OCI-LY3 (cell line): ENCODE data around the gene FAM72A.
"Not testable (repeated sequence)": the region's sequence is repeated elsewhere in the genome, so short reads cannot be mapped to it uniquely, and the experiment has no call there.

ENCODE experiments used
- H2AFZ ChIP-seq: fragments of 200-600, 300-600 bp; shearing (Covaris generic); 2 replicates; pipeline ENCODE4 v1.6.0; 2014; ENCODE audit warnings: antibody characterized with exemption, low read depth, low read length
- H3K27ac ChIP-seq: fragments of 200-600, 300-600 bp; sonication (generic); 2 replicates; pipeline ENCODE4 v1.5.1; 2014; ENCODE audit warnings: mild to moderate bottlenecking, low read length, moderate library complexity, mixed read lengths
- H3K27me3 ChIP-seq: fragments of 200-600, 300-600 bp; sonication (generic); 2 replicates; pipeline ENCODE4 v1.6.1; 2014; ENCODE audit warnings: low read depth, low read length, mixed read lengths
- H3K36me3 ChIP-seq: fragments of 200-600, 300-600 bp; sonication (generic); replicated peaks from 2 replicates; pipeline ENCODE3; 2014; ENCODE audit warnings: low read depth, low read length, mixed read lengths
- H3K4me1 ChIP-seq: fragments of 300-600, 200-600 bp; sonication (generic); 2 replicates; pipeline ENCODE4 v1.6.1; 2014; ENCODE audit warnings: low read length, mixed read lengths
- H3K4me2 ChIP-seq: fragments of 200-600, 300-600 bp; sonication (generic); 2 replicates; pipeline ENCODE4 v1.6.1; 2014; ENCODE audit warnings: low read length, mixed read lengths
- H3K4me3 ChIP-seq: fragments of 300-600, 200-600 bp; sonication (generic); 2 replicates; pipeline ENCODE4 v1.5.1; 2014; ENCODE audit warnings: antibody characterized with exemption, mild to moderate bottlenecking, low read length, moderate library complexity
- H3K79me2 ChIP-seq: fragments of 300-600, 200-600 bp; shearing (Covaris generic); 2 replicates; pipeline ENCODE4 v1.6.1; 2014; ENCODE audit warnings: mild to moderate bottlenecking, low read length, mixed read lengths
- H3K9ac ChIP-seq: fragments of 300-600, 200-600 bp; shearing (Covaris generic); 2 replicates; pipeline ENCODE4 v1.6.0; 2014; ENCODE audit warnings: mild to moderate bottlenecking, low read length, moderate library complexity
- H3K9me3 ChIP-seq: fragments of 200-600, 300-600 bp; shearing (Covaris generic); 2 replicates; pipeline ENCODE4 v1.6.1; 2014; ENCODE audit warnings: low read length, mixed read lengths; ENCODE audit not compliant: insufficient read depth
- H4K20me1 ChIP-seq: fragments of 200-600, 300-600 bp; sonication (generic); 2 replicates; pipeline ENCODE4 v1.6.1; 2016; ENCODE audit warnings: low read length, mixed read lengths; ENCODE audit not compliant: insufficient read depth

The FAM72A gene

DNA sequence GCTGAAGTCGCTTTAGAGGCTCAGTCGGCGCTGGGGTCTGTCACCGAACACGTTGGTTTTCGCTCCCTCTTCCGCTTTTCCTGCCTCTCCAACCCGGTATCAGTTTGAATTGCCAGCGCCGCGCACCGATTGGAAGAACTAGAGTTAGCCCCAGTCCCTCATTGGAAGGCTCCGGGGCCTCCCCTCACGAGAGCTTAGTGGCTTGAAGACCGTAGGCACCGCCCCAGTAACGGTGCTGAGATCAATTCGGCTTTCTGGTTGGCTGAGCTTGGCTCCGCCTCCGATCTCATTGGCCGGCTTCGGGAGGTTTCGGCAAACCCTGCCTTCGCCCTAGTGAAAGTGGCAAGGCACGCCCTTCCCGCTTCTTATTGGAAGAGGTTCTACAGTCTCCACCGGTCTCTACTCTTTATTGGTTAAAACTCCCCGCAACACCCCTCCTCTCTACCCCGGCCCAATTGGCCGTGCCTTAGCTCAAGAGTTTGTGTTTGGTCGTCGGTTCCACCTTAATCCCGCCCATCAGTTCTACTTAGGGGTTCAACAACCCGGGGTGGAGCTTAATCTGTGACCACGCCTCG, at the start of gene FAM72A:
Gene FAM72A, minus strand, starts transcription at position 51 of the 575 bp plus-strand sequence. CDS start 814 bp downstream, outside the sequence.
- not testable (repeated sequence) for H2AFZ ChIP-seq, H3K79me2 ChIP-seq, H3K4me2 ChIP-seq, H4K20me1 ChIP-seq, H3K4me1 ChIP-seq, H3K27me3 ChIP-seq, H3K36me3 ChIP-seq, H3K9me3 ChIP-seq
- H3K27ac ChIP-seq: peak within 1 kb of the TSS; percentile 47; the same call in 1 of the 2 replicates
- peak within 1 kb of the TSS; percentile 61; the same call in 1 of the 2 replicates for H3K9ac ChIP-seq
- peak within 1 kb of the TSS; percentile 73 for H3K4me3 ChIP-seq

DNA sequence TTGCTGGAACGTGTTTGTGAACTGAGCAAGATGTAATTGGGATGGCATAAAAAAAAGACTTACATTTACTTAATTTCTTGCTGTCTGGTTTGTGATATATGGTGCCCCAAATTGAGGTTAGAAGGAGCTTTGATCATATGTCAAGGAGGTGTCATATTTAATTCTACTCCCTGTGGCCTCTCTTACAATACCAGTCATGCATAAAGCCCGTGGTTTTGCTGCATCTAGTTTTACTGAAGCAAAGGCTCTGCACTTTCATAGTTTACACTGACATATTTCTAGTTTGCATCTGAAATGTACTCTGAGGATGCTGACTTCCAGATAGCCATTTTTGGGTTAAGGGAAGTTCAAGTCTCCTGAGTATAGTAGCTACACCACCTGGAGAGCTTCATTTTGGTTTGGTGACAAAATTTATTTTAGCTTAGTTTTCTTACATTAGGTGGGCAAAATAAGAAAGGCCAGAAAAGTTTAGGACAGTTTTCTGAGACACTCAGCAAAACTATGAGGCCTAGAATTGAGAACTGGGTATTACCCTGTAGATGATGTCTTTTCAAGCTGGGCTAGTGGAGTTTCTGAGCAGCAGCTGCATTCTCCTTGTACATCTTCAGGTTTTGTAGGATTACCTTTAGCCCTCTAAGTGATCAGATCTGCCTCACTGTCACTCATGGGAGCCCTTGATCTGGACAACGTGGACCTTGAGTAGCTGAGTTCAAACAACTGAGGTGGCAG, 48.5 kb upstream of the FAM72A start:
- not testable (repeated sequence) for H2AFZ ChIP-seq, H3K27me3 ChIP-seq, H4K20me1 ChIP-seq, H3K9me3 ChIP-seq, H3K36me3 ChIP-seq, H3K79me2 ChIP-seq, H3K4me3 ChIP-seq, H3K9ac ChIP-seq
- Histone ChIP-seq H3K4me2 (peak overlapping the region; percentile 34; the same call in 1 of the 2 replicates), H3K27ac (peak overlapping the region; percentile 56), H3K4me1 (peaks cover 13% of the 10 kb centered on the region)

DNA sequence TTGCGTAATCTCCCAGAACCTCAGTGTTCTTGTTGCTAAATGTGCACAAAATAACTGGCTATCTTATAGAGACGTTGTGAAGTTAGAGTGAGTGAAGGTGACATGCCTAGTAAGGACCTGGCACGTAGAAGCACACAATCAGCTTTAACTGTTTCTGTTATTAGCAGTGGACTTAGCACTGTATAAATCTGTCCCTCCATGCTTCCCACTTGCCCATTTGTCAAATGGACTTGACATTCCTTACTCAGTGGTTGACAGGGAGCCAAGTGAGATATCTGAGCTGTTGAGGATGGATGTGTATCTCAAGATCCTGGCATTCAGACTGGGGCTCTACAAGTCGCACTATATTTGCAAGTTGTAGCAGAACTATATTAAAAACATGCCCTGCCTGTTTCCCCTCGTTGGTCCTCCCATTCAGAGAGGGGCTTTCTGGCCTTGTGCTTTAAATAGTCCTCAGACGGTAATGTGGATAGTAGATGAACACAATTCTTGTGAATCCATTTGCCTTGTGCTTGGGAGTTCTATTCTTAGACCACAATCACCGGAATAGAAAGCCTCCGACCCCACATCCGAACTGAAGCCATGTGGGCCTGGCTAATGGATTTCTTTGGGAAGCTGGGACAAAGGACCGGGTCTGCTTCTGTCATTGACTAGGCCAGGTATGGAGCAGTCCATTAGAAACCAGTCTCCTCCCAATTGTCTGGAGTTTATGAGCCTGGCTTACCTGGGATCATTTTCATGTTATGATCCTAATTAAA, 43.7 kb upstream of the FAM72A start:
- not testable (repeated sequence) for H3K27me3 ChIP-seq, H2AFZ ChIP-seq, H3K4me3 ChIP-seq, H3K4me2 ChIP-seq, H3K27ac ChIP-seq, H3K9me3 ChIP-seq, H3K79me2 ChIP-seq, H3K36me3 ChIP-seq, H3K9ac ChIP-seq, H4K20me1 ChIP-seq, H3K4me1 ChIP-seq

DNA sequence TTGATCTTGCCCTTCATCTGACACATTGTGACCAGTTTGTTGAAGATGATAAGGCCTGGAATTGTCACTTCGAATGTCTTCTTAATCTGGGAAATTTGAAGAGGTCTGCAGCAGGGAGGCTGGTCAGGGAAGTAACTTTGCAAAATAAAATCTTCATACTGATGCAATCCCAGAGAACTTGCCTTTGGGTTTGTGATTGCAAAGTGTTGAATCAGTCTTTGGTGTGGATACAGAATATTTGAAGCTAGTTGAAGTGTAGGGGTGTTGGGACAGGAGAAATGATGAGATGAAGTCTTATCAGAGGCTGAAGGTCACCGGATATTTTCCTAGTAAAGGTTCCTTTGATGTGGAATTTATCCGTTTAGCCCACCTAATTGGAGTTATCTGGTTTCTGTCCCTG, 42.8 kb upstream of the FAM72A start:
- H3K4me2 ChIP-seq, H3K9me3 ChIP-seq, H3K27me3 ChIP-seq, H3K4me3 ChIP-seq, H2AFZ ChIP-seq, H4K20me1 ChIP-seq, H3K36me3 ChIP-seq, H3K27ac ChIP-seq, H3K79me2 ChIP-seq, H3K9ac ChIP-seq: not testable (repeated sequence)
- peaks cover 13% of the 10 kb centered on the region for H3K4me1 ChIP-seq

DNA sequence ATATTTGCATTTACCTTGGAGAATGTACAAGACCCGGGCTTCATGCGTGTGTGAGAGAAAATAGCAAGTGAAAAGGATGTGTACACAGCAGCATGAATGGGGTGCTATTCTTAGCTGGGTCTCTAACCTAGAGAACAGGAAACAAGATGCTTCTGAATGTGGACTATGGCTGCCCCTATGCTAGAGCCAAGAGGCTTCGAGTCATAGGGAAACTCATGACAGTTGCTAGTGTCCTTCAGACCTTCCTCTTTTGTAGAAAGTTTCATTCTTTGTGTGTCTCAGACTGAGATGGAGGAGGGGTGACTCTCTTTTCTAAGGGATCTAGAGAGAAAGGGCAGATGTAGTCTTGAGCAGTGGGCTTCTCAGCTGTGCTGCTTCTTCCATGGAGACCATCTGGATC, 40.7 kb upstream of the FAM72A start:
- H3K9me3 ChIP-seq, H3K27me3 ChIP-seq, H3K36me3 ChIP-seq, H3K9ac ChIP-seq, H4K20me1 ChIP-seq, H2AFZ ChIP-seq, H3K4me3 ChIP-seq, H3K79me2 ChIP-seq: not testable (repeated sequence)
- Histone ChIP-seq H3K27ac (peak overlapping the region; percentile 55), H3K4me1 (peaks cover 18% of the 10 kb centered on the region), H3K4me2 (peak overlapping the region; percentile 49)

DNA sequence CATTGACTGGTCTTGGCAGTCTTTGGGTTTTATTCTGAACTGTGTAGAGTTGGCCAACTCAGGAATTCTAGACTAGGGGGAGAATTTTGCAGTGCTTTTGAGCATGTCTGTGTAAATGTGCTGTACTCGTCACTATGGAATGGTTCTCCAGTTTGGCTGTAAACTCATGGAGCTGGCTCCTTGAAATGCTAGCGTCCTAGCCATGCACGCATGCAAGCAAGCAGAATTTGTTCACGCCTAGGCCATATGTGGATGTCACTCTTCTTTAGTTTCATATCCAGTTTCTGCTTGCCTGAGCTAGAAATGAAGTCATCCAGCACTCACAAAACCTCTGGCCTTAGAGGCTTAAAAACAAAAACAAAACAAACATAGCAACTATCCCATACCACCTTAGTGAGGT, 37.6 kb upstream of the FAM72A start:
- H3K27ac ChIP-seq, H3K36me3 ChIP-seq, H2AFZ ChIP-seq, H3K79me2 ChIP-seq, H3K4me3 ChIP-seq, H4K20me1 ChIP-seq, H3K9me3 ChIP-seq, H3K27me3 ChIP-seq, H3K9ac ChIP-seq: not testable (repeated sequence)
- Histone ChIP-seq H3K4me1 (peaks cover 18% of the 10 kb centered on the region), H3K4me2 (peak overlapping the region; percentile 45)

DNA sequence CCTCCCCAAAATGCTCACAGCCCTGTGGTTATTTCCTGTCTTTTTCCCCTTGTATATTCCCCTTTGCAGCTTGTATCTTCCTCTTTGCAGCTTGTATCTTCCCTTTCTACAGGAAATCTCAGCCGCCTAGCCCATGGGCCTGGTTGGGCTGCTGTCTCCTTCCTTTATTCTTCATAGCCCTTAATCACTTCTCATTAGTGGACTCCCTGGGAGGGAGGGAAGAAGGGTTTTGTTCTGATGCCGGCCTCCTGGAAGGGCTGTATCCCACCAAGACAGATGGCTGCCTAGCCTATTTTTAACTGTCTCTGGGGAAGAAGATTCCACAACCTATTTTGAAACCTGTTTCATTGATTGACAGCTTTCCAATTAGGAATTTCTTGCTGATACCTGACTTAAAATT, 32.6 kb upstream of the FAM72A start:
- H3K9me3 ChIP-seq, H3K9ac ChIP-seq, H2AFZ ChIP-seq: not testable (repeated sequence)

DNA sequence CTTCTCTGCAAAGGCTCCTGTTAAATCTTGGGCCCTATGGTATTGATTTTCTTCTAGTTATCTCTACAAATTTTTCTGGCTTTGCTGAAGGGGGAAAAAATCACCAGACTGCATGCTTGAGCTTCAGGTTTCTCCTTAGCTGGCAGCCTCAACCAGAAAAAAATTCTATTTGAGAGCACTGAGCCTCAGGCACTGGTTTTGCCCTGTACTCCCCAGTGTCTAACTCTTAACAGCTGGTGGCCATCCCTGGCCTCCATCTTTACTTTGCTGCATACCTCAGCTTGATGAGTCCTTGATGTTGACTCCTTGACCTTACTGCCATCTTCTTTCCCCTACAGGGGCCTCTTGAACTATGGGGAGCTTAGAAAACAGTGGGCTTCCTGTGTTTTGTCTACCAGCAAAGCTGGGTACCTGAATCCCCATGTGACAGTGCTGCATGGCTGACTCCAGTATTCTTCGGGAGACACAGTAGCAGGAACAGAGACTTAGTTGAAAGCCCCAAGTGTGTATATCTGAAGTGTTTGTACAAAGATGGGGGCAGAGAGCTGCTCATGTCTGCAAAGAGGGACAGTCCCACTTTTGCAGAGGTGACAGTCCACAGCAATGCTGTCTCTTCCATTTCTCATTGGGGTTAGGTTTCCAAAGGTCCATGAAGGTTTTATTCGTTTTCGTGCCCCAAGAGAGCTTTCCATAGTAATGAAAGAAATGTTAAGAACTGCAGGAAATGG, 31.7 kb upstream of the FAM72A start:
- not testable (repeated sequence) for H3K79me2 ChIP-seq, H3K4me3 ChIP-seq, H2AFZ ChIP-seq, H3K4me1 ChIP-seq, H3K27me3 ChIP-seq, H3K9ac ChIP-seq, H3K36me3 ChIP-seq, H3K9me3 ChIP-seq, H4K20me1 ChIP-seq
- H3K4me2 ChIP-seq: peak overlapping the region; percentile 51; the same call in 1 of the 2 replicates
- peak overlapping the region; percentile 45; the same call in 1 of the 2 replicates for H3K27ac ChIP-seq

More for the DNA sequence above, 32.6 kb upstream of the FAM72A start:
- not testable (repeated sequence) for H3K36me3 ChIP-seq, H3K4me1 ChIP-seq, H4K20me1 ChIP-seq, H3K4me3 ChIP-seq, H3K79me2 ChIP-seq, H3K27ac ChIP-seq, H3K27me3 ChIP-seq, H3K4me2 ChIP-seq
